ENCODE measurements around the gene NUMB.
"Not testable (repeated sequence)": the region's sequence is repeated elsewhere in the genome, so short reads cannot be mapped to it uniquely, and the experiment has no call there.

The NUMB gene

DNA sequence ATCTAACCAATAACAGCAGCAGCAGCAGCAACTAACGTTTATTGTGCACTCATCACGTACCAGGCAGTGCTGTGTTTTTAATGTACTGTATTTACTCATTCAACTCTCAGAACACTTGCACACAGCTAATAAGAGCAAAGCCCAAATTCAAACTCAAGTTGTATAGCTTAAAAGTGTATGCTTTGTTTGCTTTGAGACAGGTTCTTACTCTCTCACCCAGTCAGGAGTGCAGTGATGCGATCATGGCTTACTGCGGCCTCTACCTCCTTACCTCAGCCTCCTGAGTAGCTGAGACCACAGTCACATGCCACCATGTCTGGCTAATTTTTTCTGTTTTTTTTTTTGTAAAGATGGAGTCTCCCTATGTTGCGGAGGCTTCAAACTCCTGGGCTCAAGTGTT, 115.7 kb downstream of the NUMB start:
- no peak for DNase-seq

DNA sequence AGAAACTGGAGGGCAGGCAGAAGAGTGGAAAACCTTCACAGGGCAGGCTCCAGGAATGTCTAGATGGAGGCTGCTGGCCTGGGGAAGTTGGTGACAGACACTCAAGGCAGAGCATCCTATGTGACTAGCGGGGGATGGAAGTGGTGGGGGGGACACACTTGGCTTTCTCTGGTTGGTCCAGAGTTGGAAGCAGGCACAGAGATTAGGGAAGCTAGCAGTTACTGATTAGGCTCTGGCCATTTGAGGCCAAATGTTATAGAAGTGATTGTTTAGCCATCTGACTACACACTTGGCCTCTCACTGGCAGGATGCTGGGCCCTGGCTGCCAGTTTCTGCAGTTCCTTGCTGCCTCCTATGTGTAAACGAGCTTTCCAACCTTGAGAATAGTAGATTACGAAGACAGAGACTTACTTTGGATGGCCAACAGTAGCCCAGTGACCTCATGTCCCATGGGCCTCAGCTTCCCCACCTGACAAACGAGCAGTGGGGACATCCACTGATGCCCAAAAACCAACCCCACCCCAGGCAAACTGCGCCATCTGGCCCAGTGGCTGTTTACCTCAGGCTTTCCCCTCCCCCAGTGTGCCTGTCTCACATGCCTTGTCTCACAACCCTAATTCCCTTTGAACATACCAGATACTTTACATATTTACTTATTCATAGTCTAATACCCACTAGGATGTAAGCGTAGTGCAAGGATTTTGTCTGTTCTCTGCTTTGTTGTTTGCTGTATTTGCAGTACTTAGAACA, 118.3 kb downstream of the NUMB start:
- DNase-seq: no peak

DNA sequence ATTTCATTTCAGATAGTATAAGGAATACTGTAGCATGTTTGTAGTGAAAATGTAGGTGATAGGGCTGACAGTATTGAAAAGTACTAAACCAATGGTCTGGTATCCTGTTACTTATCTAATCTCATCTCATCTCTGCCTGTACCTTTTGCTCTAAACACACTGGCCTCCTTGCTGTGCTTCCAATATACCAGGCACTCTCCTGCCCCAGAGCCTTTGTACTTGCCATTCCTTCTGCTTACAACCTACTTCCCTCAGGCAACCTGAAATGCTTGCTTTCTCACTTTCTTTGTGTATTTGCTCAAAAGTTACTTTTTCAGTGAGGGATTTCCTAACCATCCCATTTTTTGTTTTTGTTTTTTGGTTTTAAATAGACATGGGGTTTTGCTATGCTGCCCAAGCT, 119.1 kb downstream of the NUMB start:
- DNase-seq: no peak

GRCh38 chr14:73338551-73338950, 119.8 kb downstream of the NUMB start:
- no peak for DNase-seq

- no peak for DNase-seq
Observed at GRCh38 chr14:73333031-73333430, 125.3 kb downstream of the NUMB start.

- no peak for DNase-seq
Observed at GRCh38 chr14:73325630-73326299, 132.6 kb downstream of the NUMB start.

DNA sequence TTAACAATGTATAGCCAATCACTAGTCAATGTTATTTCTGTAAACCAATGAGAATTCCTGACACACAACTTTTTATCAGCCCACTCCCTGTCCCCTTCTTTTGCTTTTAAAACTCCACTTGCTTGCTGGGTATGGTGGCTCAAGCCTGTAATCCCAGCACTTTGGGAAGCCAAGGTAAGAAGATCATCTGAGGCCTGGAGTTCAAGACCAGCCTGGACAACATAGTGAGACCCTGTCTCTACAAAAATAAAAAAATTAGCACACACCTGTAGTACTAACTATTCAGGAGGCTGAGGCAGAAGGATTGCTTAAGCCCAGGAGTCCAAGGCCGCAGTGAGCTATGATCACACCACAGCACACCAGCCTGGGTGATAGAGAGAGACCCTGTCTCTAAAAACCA, 133.3 kb downstream of the NUMB start:
- DNase-seq: no peak

DNA sequence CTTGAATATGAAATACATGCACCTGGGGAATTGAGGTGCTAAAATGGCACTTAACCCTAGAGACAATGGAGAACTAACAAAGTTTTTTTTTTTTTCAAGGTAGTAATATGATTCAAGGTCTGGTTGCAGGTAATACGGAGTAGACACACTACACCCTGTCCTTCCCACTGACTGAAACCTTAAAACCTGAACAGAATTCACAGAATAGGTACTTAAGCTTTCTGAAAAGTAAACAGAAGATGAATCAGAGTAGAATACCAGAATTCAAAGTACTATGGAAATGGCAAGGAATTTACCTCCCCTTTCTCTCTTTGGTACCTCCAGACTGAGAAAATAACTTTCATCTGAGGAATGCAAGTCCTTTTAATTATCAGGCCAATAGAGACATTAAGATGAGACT, 133.8 kb downstream of the NUMB start:
- no peak for DNase-seq

DNA sequence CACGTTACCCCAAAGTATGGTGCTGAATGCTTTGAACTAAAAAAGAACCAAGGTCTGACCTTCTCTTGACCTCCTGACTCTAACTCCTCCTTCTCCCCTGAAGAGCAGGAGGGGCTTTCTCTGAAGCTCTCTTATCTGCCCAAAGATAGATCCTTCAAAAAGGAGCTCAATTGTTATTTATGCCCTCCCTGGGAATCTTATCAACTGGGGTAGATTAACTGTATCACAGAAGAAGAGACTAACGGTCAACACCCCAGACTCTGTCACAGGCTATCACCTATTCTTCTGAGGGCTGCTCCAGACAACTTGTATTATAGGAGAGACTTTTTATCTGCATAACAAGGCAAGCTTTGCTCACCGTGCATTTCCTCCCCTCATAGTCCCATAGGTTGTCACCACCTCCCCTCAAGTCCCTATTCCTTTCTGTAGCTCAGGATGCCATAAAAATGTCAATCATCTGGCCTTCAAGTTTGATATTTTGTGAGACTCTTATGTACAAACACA, 134.4 kb downstream of the NUMB start:
- no peak for DNase-seq

GRCh38 chr14:73313151-73313550, 145.2 kb downstream of the NUMB start:
- no peak for DNase-seq

DNA sequence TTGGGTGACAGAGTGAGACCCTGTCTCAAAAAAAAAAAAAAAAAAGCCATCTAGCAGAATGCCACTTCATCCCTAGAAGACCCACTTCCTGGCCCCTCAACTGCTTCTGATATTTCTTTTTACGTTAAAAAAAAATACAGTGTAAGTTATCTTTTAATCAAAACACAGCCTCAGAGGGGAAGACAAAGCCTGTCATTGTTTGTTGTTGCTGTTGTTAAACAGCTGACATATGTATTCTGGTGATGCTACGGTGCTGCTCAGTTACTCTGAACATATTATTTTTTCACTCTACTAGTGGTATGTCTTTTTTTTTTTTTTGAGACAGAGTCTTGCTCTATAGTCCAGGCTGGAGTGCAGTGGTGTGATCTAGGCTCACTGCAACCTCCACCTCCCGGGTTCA, 145.7 kb downstream of the NUMB start:
- DNase-seq: no peak

GRCh38 chr14:73311708-73312030, 146.7 kb downstream of the NUMB start:
- no peak for DNase-seq

DNA sequence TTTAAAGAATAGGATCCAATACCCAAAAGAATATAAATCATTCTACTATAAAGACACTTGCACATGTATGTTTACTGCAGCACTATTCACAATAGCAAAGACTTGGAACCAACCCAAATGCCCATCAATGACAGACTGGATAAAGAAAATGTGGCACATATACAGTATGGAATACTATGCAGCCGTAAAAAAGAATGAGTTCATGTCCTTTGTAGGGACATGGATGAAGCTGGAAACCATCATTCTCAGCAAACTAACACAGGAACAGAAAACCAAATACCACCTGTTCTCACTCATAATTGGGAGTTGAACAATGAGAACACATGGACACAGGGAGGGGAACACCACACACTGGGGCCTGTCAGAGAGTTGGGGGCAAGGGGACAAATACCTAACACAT, 149.1 kb downstream of the NUMB start:
- DNase-seq: not testable (repeated sequence)

- DNase-seq: no peak
Observed at GRCh38 chr14:73307261-73307660, 151.1 kb downstream of the NUMB start.

DNA sequence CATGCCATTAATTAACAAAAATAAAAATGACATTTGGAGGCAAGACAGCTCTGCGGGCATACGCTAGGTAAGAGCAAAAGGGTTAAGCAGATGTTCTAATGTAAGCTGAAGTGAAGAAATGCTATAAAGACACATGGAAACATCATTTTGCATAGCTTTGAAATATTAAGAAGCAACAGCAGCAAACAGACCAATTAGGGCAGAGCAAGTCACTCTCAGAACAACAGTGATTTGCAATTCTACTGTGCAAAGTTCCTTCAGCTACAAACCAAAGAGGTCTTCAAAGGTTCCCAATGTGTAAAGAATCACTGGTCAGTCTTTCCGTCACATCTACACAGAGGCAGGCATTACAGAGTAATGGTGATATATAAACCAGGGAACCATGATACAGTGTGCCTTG, 152.8 kb downstream of the NUMB start:
- DNase-seq: no peak

DNA sequence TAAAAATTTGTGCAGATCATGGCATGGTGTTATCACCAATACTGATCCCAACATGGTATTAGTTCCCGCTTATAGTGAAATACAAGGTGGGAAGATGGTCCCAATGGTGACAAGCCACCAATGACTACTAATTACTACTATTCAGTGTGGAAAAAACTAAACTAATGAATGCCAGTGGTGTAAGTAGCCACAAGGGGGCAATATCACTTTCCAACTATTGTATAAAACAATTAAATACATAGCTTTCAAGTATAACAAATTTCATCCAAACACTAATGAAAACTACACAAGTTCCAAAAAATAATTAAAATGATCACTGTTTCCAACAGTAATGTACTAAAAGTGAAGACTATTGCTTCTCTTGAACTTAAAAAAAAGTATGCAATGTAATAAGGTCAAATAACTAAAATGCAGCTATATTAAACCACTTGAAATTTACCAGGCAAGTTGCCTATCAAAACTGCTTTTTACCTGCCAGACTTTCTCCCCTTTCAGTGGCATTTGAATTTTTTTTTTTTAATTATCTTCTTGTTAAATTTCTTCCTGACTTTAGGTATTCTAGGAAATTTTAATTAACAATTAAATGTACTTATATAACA, 163.0 kb downstream of the NUMB start:
- DNase-seq: no peak

DNA sequence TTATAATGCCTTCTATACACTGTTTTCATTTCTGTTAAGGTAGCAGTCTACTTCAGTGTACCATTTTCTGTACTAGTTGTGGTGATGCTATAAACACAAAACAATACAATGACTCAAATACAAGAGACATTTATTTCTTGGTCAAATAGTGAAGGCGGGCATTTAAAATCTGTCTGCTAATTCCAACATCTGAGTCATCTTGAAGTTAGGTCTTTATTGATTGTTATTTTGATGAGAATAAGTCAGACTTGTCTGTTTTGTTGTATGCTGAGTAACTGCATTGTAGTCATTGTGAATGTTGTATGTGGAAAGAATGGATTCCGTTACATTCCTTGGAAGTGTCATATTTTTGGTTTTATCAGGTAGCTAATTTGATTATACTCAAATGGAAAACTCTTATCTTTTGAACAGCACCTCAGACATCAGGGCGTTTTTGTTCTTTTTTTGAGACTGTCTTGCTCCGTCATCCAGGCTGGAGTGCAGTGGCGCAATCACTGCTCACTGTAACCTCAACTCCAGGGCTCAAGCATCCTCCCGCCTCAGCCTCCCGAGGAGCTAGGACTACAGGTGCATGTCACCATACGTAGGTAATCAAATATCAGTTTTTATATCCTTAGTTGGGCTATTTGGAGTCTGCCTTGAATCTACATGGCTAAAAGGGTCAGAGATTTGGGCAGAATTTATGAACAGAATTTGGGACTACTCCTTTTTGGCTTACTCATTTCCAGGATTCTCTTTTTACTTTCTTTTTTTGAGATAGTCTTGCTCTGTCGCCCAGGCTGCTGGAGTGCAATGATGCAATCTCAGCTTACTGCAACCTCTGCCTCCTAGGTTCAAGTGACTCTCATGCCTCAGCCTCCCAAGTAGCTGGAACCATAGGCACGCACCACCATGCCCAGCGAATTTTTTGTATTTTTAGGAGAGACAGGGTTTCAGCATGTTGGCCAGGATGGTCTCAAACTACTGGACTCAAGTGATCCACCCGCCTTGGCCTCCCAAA, 164.3 kb downstream of the NUMB start:
- no peak for DNase-seq

DNA sequence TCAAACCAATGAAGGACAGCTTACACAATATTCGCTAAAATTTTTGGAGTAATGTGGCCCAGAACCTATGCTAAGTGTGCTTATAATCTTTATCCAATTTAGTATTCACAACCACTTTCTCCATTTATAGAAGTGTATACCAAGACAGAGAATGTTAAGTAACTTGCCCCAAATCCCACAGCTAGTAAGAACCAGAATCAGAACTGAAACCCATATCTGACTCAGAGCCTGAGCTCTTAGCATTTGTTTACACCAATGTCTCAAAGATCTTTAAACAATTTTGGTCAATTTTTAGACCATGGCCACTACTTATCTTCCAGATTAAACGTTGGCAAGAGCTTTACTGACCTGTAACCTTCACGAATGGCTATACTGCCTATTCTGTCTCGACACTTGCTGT, 168.1 kb downstream of the NUMB start:
- DNase-seq: no peak

DNA sequence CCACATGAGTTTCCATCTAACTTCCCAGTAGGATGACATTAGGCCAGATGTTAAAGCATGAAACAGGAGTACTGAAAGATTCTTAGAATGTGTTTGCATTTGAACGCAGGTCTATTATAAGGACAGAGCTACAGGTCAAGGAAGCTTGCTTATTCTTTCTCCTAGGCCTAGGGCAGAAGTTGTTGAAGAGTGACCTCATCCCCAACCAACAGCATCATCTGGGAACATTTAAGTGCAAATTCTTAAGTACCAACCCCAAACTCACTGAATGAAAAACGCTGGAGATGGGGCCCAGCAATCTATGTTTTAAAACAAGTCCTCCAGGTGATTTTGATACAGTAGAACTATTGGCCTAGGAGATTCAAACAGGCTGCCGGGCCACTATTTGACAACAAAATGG, 168.6 kb downstream of the NUMB start:
- no peak for DNase-seq

DNA sequence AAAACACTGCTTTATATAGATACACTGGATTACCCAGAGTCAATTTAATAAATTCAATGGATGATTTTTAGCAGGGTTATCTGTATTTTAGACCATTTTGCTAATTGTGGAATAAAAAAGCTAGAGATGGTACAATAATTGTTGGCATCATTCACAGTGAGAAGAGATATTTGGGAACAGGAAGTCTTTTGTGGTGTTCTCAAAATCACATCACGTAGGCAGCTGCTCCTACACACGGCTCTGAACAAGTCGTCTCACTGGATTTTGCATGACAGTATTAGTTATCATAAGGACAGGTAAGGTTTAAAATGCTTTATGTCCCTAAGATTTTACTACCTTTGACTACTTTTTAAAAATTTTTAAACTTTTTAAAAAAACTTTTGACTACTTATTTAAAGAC, 169.0 kb downstream of the NUMB start:
- no peak for DNase-seq

- DNase-seq: no peak
Observed at GRCh38 chr14:73287071-73287470, 171.3 kb downstream of the NUMB start.

GRCh38 chr14:73286598-73286997, 171.7 kb downstream of the NUMB start:
- DNase-seq: no peak

DNA sequence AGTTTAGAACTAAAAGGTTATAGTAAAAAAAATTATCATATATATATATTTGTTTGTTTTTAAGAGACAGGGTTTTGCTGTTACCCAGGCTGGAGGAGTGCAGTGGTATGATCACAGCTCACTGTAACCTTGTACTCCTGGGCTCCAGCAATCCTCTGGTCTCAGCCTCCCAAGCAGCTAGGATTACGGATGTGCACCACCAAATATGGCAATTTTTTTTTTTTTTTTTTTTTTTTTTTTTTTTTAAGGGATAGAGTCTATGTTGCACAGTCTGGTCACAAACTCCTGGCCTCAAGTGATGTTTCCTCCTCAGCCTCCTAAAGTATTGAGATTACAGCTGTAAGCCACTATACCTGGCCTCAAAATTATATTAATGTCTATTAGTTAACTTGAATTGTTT, 172.4 kb downstream of the NUMB start:
- DNase-seq: no peak
